Choroid plexus epithelial cell (primary cell): ENCODE results near the gene SELENOS.

Source experiments
- DNase-seq: peaks from one replicate; pipeline ENCODE4 v3.0.0-alpha.2; 2010; ENCODE audit warnings: low read depth
- H3K4me3 ChIP-seq: 2 replicates; pipeline ENCODE4 v1.5.1; 2011; ENCODE audit warnings: low read depth, mild to moderate bottlenecking, control low read depth, low read length, moderate library complexity
- TF ChIP-seq, protein P1 (sequence below): conservative IDR thresholded peaks from 2 replicates; pipeline ENCODE4 v1.5.1; 2011; ENCODE audit warnings: low read depth, mild to moderate bottlenecking, control low read depth, inconsistent platforms, low read length, moderate library complexity

The SELENOS gene

GRCh38 chr15:101254157-101255050 is 22.9 kb downstream of the SELENOS start:
- DNase-seq = no peak
- TF ChIP-seq, protein P1, sequence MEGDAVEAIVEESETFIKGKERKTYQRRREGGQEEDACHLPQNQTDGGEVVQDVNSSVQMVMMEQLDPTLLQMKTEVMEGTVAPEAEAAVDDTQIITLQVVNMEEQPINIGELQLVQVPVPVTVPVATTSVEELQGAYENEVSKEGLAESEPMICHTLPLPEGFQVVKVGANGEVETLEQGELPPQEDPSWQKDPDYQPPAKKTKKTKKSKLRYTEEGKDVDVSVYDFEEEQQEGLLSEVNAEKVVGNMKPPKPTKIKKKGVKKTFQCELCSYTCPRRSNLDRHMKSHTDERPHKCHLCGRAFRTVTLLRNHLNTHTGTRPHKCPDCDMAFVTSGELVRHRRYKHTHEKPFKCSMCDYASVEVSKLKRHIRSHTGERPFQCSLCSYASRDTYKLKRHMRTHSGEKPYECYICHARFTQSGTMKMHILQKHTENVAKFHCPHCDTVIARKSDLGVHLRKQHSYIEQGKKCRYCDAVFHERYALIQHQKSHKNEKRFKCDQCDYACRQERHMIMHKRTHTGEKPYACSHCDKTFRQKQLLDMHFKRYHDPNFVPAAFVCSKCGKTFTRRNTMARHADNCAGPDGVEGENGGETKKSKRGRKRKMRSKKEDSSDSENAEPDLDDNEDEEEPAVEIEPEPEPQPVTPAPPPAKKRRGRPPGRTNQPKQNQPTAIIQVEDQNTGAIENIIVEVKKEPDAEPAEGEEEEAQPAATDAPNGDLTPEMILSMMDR = no peak
- H3K4me3 ChIP-seq = no peak overlapping the region

GRCh38 chr15:101252836-101253235 is 24.4 kb downstream of the SELENOS start:
- TF ChIP-seq, protein P1 = no peak
- no peak for DNase-seq

DNA sequence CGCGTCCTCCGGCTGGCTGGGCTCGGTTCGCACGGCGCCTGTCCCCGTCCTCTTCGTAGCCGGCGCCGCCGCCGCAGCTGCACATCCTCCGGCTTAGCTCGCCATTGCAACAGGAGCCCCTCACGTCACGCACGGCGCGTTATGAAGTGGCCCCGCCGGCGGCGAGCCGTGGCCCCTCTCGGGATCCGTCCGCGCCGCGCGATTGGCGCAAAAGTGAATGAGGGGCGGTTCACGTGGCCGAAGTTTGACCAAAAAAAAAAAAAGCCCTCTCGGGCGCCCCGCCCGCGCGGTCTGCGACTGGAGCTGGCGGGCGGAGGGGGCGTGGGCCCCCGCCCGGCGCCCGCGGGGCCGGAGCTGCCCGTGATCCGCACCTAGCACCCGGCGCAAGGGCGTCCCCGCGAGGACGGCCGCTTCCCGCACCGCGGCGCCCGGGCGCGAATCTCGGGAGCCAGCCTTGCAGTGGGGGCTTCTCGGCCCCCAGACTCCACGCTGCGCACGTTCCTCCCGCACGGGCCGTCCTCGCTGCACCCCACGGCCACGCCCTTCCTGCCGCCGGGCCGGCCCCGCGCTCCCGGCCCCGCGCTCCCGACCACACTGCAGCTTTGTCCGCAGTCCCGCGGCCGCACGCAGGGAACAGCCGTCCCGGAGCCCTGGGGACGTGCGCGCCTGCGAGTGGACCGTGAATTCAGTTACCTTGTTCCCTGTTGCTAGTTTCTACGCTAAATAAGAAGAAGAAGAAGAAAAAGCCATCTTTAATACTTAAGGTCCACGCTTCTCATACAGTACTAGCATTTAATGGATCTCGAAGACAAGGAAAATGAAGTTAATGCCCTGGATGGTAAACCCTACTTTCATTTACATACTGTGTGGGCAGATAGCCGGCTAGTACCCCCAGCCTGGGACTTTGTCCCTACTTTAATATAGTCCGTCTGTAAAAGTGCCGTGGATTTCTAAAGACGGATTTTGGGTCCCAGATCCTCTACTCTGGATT is 25.2 kb downstream of the SELENOS start, which contains the start of gene CHSY1:
TSS of gene CHSY1 (minus strand) at position 219 of the 991 bp plus-strand sequence. CDS start 592 bp downstream, outside the sequence.
- TF ChIP-seq, protein P1 = no peak
- DNase-seq = peak; percentile 97
- peak within 1 kb of the TSS; percentile 83 for H3K4me3 ChIP-seq

More at GRCh38 chr15:101252836-101253235, 24.4 kb downstream of the SELENOS start:
- peak overlapping the region; percentile 83 for H3K4me3 ChIP-seq

- peak overlapping the region; percentile 83 for H3K4me3 ChIP-seq
- DNase-seq = peak; percentile 44
- TF ChIP-seq, protein P1 = no peak
These were observed 26.1 kb downstream of the SELENOS start for GRCh38 chr15:101250873-101251829.

DNA sequence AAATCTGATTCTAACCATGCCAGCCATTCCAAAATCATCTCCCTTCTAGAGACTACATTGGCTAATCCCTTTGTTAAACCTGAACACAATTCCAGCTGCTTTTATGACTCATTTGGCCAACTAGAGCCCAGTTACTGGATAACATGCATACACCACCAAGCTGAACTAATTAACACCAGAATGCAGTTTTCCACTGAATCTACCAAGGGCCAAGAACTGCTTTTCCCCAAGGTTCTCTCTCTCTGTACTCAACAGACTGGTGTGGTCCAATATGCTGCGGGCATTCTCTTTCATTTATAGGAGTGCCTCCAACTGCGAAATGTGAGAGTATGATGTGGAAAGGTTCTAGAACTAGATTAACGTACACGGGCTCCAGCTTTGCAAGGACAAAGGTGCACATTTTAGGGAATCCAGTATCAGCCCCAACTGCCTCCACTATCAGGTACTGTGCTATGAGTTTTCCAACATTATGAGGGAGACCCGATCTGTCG is 26.9 kb downstream of the SELENOS start:
- DNase-seq = peak; percentile 70
- TF ChIP-seq, protein P1 = peak; percentile 6

GRCh38 chr15:101248274-101248673 is 29.0 kb downstream of the SELENOS start:
- TF ChIP-seq, protein P1 = no peak
- DNase-seq = no peak
- H3K4me3 ChIP-seq = no peak overlapping the region

More for the DNA sequence above, 26.9 kb downstream of the SELENOS start:
- peak overlapping the region; percentile 83 for H3K4me3 ChIP-seq
